Fibroblast of villous mesenchyme (primary cell): ENCODE data around the gene C17orf75. TPM values are rescaled to one million over a fixed set of nuclear protein-coding genes. Genes with fewer than 3 reads are reported as not detected.
"Not testable (repeated sequence)": the region's sequence is repeated elsewhere in the genome, so short reads cannot be mapped to it uniquely, and the experiment has no call there.

Experiments
- DNase-seq: peaks from one replicate; pipeline ENCODE4 v3.0.0-alpha.2; 2010; ENCODE audit warnings: low read depth
- H3K4me3 ChIP-seq: 2 replicates; pipeline ENCODE4 v1.5.1; 2011; ENCODE audit warnings: low read depth, mild to moderate bottlenecking, low read length
- total RNA-seq: library from RNA; depleted of rRNA; stranded (reverse); fragments of >200 nt; gene quantifications from 2 replicates; pipeline ENCODE4 v1.2.3, GENCODE V29; 2012
- TF ChIP-seq, protein P1 (sequence below): IDR thresholded peaks from 2 replicates; pipeline ENCODE4 v1.5.1; 2012; ENCODE audit warnings: low read depth, mild to moderate bottlenecking, low read length; ENCODE audit not compliant: insufficient read depth

Gene C17orf75
- total RNA-seq, 1 donor, result 18.6 TPM

DNA sequence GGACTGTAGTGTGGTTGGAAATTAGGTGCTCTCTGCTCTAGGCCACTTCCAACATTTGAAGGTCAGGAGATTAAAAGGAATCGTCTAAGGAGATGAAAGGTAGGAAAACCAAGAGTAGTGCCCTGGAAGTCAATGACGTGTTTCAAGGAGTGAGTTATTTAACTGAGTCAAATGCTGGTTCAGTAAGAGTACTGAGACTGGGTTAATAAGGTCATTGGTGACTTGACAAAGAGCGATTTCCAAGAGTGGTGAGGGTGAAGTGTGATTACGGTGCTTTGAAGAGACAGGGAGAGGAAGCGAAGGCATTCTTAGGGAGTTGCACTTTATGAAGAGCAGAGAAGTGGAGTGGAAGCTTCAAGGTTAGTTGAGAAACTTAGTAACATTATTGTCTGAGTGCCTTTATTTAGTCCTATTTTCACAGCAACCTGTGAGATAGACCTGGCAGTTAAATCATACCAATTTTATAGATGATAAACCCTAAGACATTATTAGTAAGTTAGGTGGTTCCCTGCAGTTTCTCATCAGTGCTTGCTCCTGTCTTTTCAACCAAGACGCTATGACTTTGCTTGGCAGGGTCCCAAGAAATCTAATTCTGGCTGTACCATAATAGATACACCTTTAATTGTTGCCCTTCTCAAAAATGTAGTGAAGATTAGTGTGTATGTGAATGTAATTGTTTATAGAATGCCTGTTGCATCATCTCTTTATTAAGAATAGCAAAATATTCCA is 13.8 kb upstream of the C17orf75 start:
- TF ChIP-seq, protein P1, sequence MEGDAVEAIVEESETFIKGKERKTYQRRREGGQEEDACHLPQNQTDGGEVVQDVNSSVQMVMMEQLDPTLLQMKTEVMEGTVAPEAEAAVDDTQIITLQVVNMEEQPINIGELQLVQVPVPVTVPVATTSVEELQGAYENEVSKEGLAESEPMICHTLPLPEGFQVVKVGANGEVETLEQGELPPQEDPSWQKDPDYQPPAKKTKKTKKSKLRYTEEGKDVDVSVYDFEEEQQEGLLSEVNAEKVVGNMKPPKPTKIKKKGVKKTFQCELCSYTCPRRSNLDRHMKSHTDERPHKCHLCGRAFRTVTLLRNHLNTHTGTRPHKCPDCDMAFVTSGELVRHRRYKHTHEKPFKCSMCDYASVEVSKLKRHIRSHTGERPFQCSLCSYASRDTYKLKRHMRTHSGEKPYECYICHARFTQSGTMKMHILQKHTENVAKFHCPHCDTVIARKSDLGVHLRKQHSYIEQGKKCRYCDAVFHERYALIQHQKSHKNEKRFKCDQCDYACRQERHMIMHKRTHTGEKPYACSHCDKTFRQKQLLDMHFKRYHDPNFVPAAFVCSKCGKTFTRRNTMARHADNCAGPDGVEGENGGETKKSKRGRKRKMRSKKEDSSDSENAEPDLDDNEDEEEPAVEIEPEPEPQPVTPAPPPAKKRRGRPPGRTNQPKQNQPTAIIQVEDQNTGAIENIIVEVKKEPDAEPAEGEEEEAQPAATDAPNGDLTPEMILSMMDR, result no peak
- H3K4me3 ChIP-seq, result peak overlapping the region; percentile 32
- no peak for DNase-seq

DNA sequence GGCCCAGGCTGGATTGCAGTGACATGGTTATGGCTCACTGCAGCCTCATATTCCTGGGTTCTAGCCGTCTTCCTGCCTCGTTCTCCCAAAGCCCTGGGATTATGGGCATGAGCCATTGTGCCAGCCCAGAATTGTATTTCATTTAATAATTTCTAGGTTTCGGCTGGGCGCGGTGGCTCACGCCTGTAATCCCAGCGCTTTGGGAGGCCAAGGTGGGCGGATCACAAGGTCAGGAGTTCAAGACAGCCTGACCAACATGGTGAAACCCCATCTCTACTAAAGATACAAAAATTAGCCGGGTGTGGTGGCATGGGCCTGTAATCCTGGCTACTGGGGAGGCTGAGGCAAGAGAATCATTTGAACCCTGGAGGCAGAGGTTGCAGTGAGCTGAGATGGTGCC is 10.8 kb upstream of the C17orf75 start:
- DNase-seq, result not testable (repeated sequence)
- H3K4me3 ChIP-seq, result peak overlapping the region; percentile 95

DNA sequence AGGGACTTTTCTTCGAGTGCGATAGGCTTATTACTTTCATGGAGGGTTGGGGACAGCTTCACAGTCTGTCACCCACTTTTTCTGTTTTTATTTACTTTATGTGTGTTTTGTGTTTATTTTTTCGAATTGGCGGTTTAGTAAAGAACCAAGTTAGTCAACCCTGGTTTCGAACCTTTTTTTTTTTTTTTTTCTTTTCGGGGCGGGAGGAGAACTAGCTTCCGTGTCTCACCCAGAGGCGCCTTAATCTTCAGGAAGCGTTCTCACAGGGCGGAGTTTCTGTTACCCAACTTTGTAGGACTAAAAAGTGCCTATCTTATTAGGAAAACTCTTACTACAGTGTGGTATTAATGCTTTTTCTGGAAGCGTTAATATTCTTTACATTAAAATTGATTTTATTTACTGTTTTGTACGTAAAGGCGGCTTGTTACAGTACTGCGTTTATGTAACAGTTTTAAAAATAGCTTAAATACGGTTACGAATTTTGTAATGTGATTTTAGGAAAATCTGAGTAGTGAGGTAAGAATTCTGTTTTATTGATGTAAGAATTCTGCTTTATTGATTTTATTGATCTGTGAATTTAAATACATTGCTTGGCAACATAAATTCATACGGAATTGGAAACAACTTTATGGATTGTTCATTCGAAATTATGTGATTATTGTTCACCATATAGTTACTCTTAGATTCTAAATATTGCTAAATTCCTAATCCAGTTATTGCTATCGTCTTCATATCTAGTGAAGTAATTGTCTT is 8.9 kb upstream of the C17orf75 start:
- peak overlapping the region; percentile 95 for H3K4me3 ChIP-seq
- peak; percentile 82 for DNase-seq
- TF ChIP-seq, protein P1, result no peak

DNA sequence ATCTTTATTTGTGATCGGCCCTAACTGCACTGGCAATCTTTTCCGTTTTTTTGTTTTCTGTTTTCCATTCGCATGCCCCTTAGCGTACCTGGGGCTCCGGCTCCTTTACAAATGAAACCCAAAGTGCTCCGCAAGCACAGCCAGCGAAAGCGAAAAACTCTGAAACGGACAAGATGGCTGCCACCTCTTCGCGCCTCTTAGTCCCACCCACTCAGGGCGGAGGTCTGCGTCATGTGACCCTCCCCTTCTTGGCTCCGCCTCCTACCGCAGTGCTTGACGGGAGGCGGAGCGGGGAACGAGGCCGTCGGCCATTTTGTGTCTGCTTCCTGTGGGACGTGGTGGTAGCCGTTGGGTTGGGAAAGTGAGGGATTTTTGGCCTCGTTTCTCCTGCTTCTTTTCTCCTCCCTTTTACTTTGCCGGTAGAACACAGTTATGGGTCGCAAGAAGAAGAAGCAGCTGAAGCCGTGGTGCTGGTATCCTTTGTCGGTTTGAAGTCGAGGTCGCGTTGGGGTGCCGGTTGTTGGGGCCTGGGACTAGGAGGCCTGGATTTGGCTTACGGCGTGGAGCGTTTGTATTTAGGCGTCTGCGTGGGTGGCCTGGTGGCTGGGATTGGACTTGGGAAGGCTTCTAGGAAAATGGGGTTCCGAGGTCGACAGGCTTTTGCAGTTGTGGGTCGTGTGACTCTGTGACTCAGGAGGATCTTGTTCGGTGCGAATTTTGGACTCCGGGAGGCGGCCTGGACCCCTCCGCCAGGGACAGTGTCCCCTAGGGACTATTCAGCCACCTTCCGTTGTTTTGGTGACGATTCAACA is 8.1 kb upstream of the C17orf75 start, which contains the start of gene ZNF207:
TSS of gene ZNF207 (plus strand) at position 304 of the 812 bp plus-strand sequence. CDS start at position 433, 129 bp downstream.
- TF ChIP-seq, protein P1, result no peak
- H3K4me3 ChIP-seq, result peak within 1 kb of the TSS; percentile 95
- DNase-seq, result peak; percentile 97

DNA sequence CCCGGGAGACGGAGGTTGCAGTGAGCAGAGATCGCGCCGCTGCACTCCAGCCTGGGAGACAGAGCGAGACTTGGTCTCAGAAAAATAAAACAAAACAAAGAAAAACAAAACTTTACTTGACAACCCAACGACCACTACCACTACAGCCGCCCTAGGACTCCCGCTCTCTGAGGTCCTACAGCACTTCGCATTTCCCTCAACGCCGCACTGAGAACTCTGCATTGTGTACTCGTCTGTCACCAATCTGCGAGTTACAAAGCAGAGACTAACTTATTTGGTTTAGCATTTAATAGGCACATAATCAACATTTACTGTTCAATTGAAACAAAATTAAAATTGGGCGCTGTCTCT is 7.5 kb upstream of the C17orf75 start:
- no peak for DNase-seq
- H3K4me3 ChIP-seq, result peak overlapping the region; percentile 95
- TF ChIP-seq, protein P1, result no peak

DNA sequence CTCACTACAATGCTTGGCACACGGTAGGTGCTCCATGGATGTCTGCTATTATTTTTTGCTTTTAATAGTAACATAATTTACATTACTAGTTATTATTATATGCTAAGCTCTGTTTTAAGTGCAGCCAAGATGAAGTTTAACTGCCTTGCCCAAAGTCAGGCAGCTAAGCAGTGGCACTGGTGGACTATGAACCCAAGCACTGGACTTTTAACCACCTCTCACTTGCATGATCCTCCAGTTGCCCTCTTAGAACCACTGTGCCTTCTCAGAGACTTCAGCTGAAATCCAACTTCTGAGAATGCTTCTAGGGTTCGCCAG is 6.5 kb upstream of the C17orf75 start:
- no peak overlapping the region for H3K4me3 ChIP-seq
- TF ChIP-seq, protein P1, result no peak
- DNase-seq, result no peak
